Right lobe of liver (tissue), 6 donors: ENCODE measurements around the gene CYGB. TPM values are rescaled to one million over a fixed set of nuclear protein-coding genes. Genes with fewer than 3 reads are reported as not detected.
"Not testable (repeated sequence)": the region's sequence is repeated elsewhere in the genome, so short reads cannot be mapped to it uniquely, and the experiment has no call there.

Experiments used
- ATAC-seq, 4 donors: fragments of 200-7000 bp; cut with Tn5 transposase; one replicate each; pipeline ENCODE4 v1.9.1; 2020; ENCODE audit warnings: mild to moderate bottlenecking in 4 of 4, moderate library complexity in 4 of 4
- DNase-seq, 3 donors: peaks; one replicate each; pipeline ENCODE4 v3.0.0-alpha.2; 2020
- H3K27ac ChIP-seq, 3 donors: fragments of 200-600 bp; one replicate each; pipeline ENCODE4 v1.8.0; 2022
- H3K27me3 ChIP-seq, 2 donors: fragments of 200-600 bp; one replicate each; pipeline ENCODE4 v1.8.0; 2022
- H3K36me3 ChIP-seq, 4 donors: fragments of 200-600 bp; sonication (generic) in 1 of 4; one replicate each; pipeline versions ENCODE4 v1.5.1 to v1.8.0; 2017 to 2022; ENCODE audit warnings: control low read depth in 1 of 4
- H3K4me1 ChIP-seq, 4 donors: fragments of 200-600 bp; sonication (generic) in 1 of 4; one replicate each; pipeline versions ENCODE4 v1.5.1 to v1.8.0; 2017 to 2022; ENCODE audit warnings: control low read depth in 1 of 4
- H3K4me3 ChIP-seq, 3 donors: fragments of 200-600 bp; one replicate each; pipeline ENCODE4 v1.8.0; 2022
- H3K9me3 ChIP-seq, 4 donors: fragments of 200-600 bp; sonication (generic) in 1 of 4; one replicate each; pipeline versions ENCODE4 v1.5.1 to v1.8.0; 2017 to 2022; ENCODE audit warnings: control low read depth in 1 of 4
- CTCF ChIP-seq, 4 donors: fragments of 200-600 bp in 3 of 4; fragments of 450-650 bp in 1 of 4; IDR thresholded peaks; one replicate each; pipeline versions ENCODE4 v1.5.1 to v1.8.0; 2016 to 2022; ENCODE audit warnings: antibody characterized with exemption in 4 of 4, mild to moderate bottlenecking in 2 of 4
- POLR2A ChIP-seq: fragments of 450-650 bp; IDR thresholded peaks from one replicate; pipeline ENCODE4 v1.6.1; 2017; ENCODE audit warnings: antibody characterized with exemption, mild to moderate bottlenecking
- WGBS: methylation state at CpG from one replicate; pipeline ENCODE4 v1.1.6; 2018; ENCODE audit warnings: low coverage, low lambda C conversion rate; ENCODE audit not compliant: insufficient coverage; ENCODE audit errors: missing lambda C conversion rate; 5-methylcytosine and 5-hydroxymethylcytosine counted together
- intact Hi-C, 2 donors: fragments of 100-400 bp; cut with DNase I; formaldehyde crosslinking; loops; one replicate each; pipeline versions ENCODE4 v1.11.2 to v1.14.1; 2022
- total RNA-seq, 6 experiments: library from RNA; depleted of rRNA in 2 of 6; stranded (reverse); fragments of >200 nt in 2 of 6; fragmentation: NEBNext Ultra II Directional in 3 of 6; extraction: Animal tissue kit (Norgen Biotek cat#: 25700) in 3 of 6; gene quantifications; one replicate each; pipeline versions ENCODE4 v1.1.0 to v1.2.4, GENCODE V29; 2016 to 2023
- donor health status: DM: no; HTN: yes; CAD: no.
- donor health status: DM: no; HTN: no; CAD: no.
- donor health status: DM: no; HTN: no; CAD: no.
- donor health status: DM: no; HTN: yes; CAD: no.
- donor health status: DM: no; HTN: yes; CAD: no.

Gene CYGB
- total RNA-seq, 6 experiments from 2014 or later, result 1.8 to 4.1 (median 3.1) TPM

DNA sequence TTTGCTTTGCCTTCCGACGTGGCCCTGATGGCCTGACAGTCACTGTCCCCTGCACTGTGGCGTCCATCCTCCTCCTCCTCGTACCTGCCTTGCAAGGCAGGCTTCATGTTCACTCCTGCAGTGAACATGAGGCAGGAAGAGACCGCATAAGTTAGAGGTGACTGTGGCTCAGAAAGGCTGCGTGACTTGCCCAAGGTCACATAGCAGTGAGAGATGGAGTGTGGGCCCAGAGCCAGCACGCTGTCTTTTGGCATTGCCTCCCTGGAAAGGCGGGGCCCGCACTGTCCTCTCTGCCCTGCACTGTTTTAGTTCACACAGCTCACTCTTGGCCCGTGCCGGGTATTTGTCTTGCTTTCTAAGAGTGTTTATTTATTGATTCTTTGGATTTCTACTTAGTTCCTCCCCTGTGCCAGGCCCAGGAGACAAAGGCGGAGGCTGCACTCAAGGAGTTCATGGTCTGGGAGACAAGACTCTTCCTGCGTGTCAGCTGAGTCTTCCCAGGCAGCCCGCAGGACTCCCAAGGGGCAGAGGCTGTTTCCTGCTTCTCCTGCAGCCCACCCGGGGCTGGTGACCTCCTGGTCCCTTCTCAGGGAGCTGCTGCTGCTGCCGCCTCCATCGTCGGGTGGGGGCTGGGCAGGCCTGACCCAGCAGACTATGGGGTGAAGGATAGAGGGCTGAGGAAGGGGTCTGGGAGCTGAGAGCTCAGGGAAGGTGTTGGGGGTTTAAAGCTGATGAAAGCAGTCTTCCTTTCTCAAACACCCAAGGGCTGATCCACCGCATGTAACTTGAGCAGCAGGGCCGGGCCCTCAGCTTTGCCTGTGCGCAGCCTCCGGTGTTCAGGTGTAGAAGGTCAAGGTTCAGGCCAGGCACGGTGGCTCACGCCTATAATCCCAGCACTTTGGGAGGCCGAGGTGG is 12.7 kb downstream of the CYGB start:
- Histone ChIP-seq H3K36me3 (no peaks in the 10 kb centered on the region), H3K27ac (no peak overlapping the region), H3K27me3 (no peaks in the 10 kb centered on the region), H3K4me1 (peaks cover 0 to 24% (median 11%) of the 10 kb centered on the region in 4 donors), H3K4me3 (no peak overlapping the region), H3K9me3 (no peaks in the 10 kb centered on the region)
- peak; percentile 62 to 68 (median 66) for DNase-seq
- TF ChIP-seq CTCF (IDR thresholded peaks at IDR 0.05), result no peak
- no peak for TF ChIP-seq POLR2A
- WGBS, result 38% methylated on average over 16 of the region's 25 CpGs
- peak; percentile 58 to 66 (median 60) for ATAC-seq
- intact Hi-C loops, result loop anchor here in 1 of 2 donors (10.0 kb wide), 1 partner anchor 50 kb away; no protein-coding TSS in a partner anchor

- Histone ChIP-seq H3K9me3 (no peaks in the 10 kb centered on the region), H3K4me3 (no peak overlapping the region), H3K27me3 (no peaks in the 10 kb centered on the region), H3K4me1 (peaks cover 0 to 24% (median 9%) of the 10 kb centered on the region in 4 donors), H3K36me3 (no peaks in the 10 kb centered on the region), H3K27ac (no peak overlapping the region)
- DNase-seq (peak; percentile 76 to 83 (median 77)), ATAC-seq (peak; percentile 80 to 91 (median 87))
- intact Hi-C loops, result loop anchor here in 1 of 2 donors (10.0 kb wide), 1 partner anchor 51 kb away; no protein-coding TSS in a partner anchor
- 31% methylated on average over 14 of the region's 35 CpGs for WGBS
- no peak for TF ChIP-seq POLR2A
- TF ChIP-seq CTCF (IDR thresholded peaks at IDR 0.05), result peak; percentile 99 to 100 (median 100)
These were observed 14.1 kb downstream of the CYGB start for GRCh38 chr17:76523084-76524037.

- DNase-seq, ATAC-seq, H3K27ac ChIP-seq, H3K4me3 ChIP-seq, H3K9me3 ChIP-seq, H3K36me3 ChIP-seq, H3K27me3 ChIP-seq: not testable (repeated sequence)
- 30% methylated on average over 7 of the region's 10 CpGs for WGBS
- H3K4me1 ChIP-seq, result peaks cover 0 to 24% (median 9%) of the 10 kb centered on the region in 4 donors
- intact Hi-C loops, result loop anchor here in 1 of 2 donors (10.0 kb wide), 1 partner anchor 53 kb away; no protein-coding TSS in a partner anchor
These were observed 15.8 kb downstream of the CYGB start for GRCh38 chr17:76521683-76522082.

DNA sequence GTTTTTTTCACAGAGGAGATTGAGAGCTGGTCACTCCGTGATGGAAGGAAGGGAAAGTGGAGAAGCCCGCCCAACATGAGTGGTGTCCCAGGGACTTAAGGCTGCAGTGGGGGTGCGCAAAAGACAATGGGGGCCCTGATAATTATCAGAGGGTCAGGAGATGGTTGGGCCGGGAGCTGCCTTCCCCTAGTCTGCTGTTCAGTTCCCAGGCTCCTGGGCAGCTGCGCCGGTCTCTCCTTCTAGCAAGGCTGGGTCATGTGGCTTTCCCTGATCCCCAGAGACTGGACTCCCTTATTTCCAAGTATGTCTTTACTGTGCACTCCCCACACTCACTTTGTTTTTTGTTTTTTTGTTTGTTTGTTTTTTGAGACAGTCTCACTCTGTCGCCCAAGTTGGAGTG is 16.2 kb downstream of the CYGB start:
- 83% methylated on average over 4 of the region's 7 CpGs for WGBS
- Histone ChIP-seq H3K36me3 (no peaks in the 10 kb centered on the region), H3K4me1 (peaks cover 0 to 24% (median 9%) of the 10 kb centered on the region in 4 donors), H3K9me3 (no peaks in the 10 kb centered on the region), H3K27me3 (no peaks in the 10 kb centered on the region), H3K27ac (no peak overlapping the region), H3K4me3 (no peak overlapping the region)
- ATAC-seq, result no peak
- intact Hi-C loops, result loop anchor here in 1 of 2 donors (10.0 kb wide), 1 partner anchor 54 kb away; no protein-coding TSS in a partner anchor
- DNase-seq, result no peak
- TF ChIP-seq POLR2A (no peak), CTCF (IDR thresholded peaks at IDR 0.05) (no peak)
